GM19397 (cell line): ENCODE measurements around the gene HOXB2.

Experiments used
- ATAC-seq: cut with Tn5 transposase; IDR thresholded peaks from one replicate; pipeline ENCODE4 v1.9.1; 2021; ENCODE audit warnings: mild to moderate bottlenecking, moderate library complexity; ENCODE audit not compliant: unreplicated experiment

Gene HOXB2

GRCh38 chr17:48566717-48567116, 21.8 kb upstream of the HOXB2 start:
- ATAC-seq, result no peak

GRCh38 chr17:48565925-48566710, 21.2 kb upstream of the HOXB2 start:
- no peak for ATAC-seq

GRCh38 chr17:48565022-48565554, 20.2 kb upstream of the HOXB2 start:
- ATAC-seq, result no peak

GRCh38 chr17:48564188-48565021, 19.5 kb upstream of the HOXB2 start:
- no peak for ATAC-seq

- no peak for ATAC-seq
Measured at GRCh38 chr17:48563867-48564187, 18.9 kb upstream of the HOXB2 start.

GRCh38 chr17:48563385-48563838, 18.5 kb upstream of the HOXB2 start:
- no peak for ATAC-seq

GRCh38 chr17:48562934-48563333, 18.0 kb upstream of the HOXB2 start:
- no peak for ATAC-seq

GRCh38 chr17:48561884-48562810, 17.2 kb upstream of the HOXB2 start:
- peak; percentile 76 for ATAC-seq

GRCh38 chr17:48559840-48560817, 15.2 kb upstream of the HOXB2 start:
- no peak for ATAC-seq

GRCh38 chr17:48559122-48559839, 14.4 kb upstream of the HOXB2 start:
- no peak for ATAC-seq

- no peak for ATAC-seq
Measured at GRCh38 chr17:48558831-48559121, 13.9 kb upstream of the HOXB2 start.

- ATAC-seq, result no peak
Measured at GRCh38 chr17:48558057-48558830, 13.3 kb upstream of the HOXB2 start.

- no peak for ATAC-seq
Measured at GRCh38 chr17:48556576-48557401, 11.9 kb upstream of the HOXB2 start.

- no peak for ATAC-seq
Measured at GRCh38 chr17:48556229-48556575, 11.3 kb upstream of the HOXB2 start.

- no peak for ATAC-seq
Measured at GRCh38 chr17:48555258-48556228, 10.6 kb upstream of the HOXB2 start.

GRCh38 chr17:48554412-48555257, 9.7 kb upstream of the HOXB2 start:
- ATAC-seq, result no peak
